Measurements from ENCODE around the gene PPP2R3C. TPM values are rescaled to one million over a fixed set of nuclear protein-coding genes. Genes with fewer than 3 reads are reported as not detected.

Gene PPP2R3C
- 27.8 and 29.9 TPM in 2 replicates for total RNA-seq

GRCh38 chr14:35121887-35122695, at the start of gene PPP2R3C, which contains the start of gene PRORP:
Gene PPP2R3C, minus strand, starts transcription at chr14:35121990. Its CDS starts 31 bp downstream, at chr14:35121959.
Gene PRORP, plus strand, starts transcription at chr14:35122552. Its CDS starts 694 bp downstream, at chr14:35123246.

GRCh38 chr14:35046048-35046750, 75.6 kb downstream of the PPP2R3C start, which contains the start of gene FAM177A1:
Gene FAM177A1, plus strand, starts transcription at chr14:35046272. Its CDS starts 192 bp downstream, at chr14:35046464.

Other genes with a start within 250 kb of the PPP2R3C start
- gene BAZ1A, start 246.6 kb downstream of the PPP2R3C start, total RNA-seq, result 24.3 and 35.2 TPM in 2 replicates
- 65.4 and 66.5 TPM in 2 replicates for gene SRP54, start 139.0 kb downstream of the PPP2R3C start, total RNA-seq
- 27.4 and 34.9 TPM in 2 replicates for gene FAM177A1, start 75.7 kb downstream of the PPP2R3C start, total RNA-seq
- 23.8 and 25.2 TPM in 2 replicates for gene PRORP, start 562 bp upstream of the PPP2R3C start, total RNA-seq
- gene PSMA6, start 170.4 kb upstream of the PPP2R3C start, total RNA-seq, result 122 and 153 TPM in 2 replicates

Data from hair follicle dermal papilla cell (primary cell).